ENCODE measurements around the gene SSUH2.

Gene SSUH2

GRCh38 chr3:8579943-8580342, 64.7 kb downstream of the SSUH2 start:
- DNase-seq (ENCODE audit: low spot score) = no peak

GRCh38 chr3:8579096-8579495, 65.5 kb downstream of the SSUH2 start:
- DNase-seq (ENCODE audit: low spot score) = no peak

- DNase-seq (ENCODE audit: low spot score) = no peak
Measured at GRCh38 chr3:8578282-8578681, 66.3 kb downstream of the SSUH2 start.

GRCh38 chr3:8576841-8577571, 67.6 kb downstream of the SSUH2 start:
- DNase-seq (ENCODE audit: low spot score) = no peak

GRCh38 chr3:8576436-8576835, 68.2 kb downstream of the SSUH2 start:
- DNase-seq (ENCODE audit: low spot score) = no peak

GRCh38 chr3:8575364-8576104, 69.1 kb downstream of the SSUH2 start:
- DNase-seq (ENCODE audit: low spot score) = no peak

- DNase-seq (ENCODE audit: low spot score) = no peak
Measured at GRCh38 chr3:8574670-8575322, 69.8 kb downstream of the SSUH2 start.

GRCh38 chr3:8574040-8574669, 70.4 kb downstream of the SSUH2 start:
- DNase-seq (ENCODE audit: low spot score) = no peak

GRCh38 chr3:8573342-8573926, 71.2 kb downstream of the SSUH2 start:
- DNase-seq (ENCODE audit: low spot score) = no peak

GRCh38 chr3:8571256-8571655, 73.3 kb downstream of the SSUH2 start:
- no peak for DNase-seq (ENCODE audit: low spot score)

All from CD4-positive, alpha-beta T cell treated with Interleukin-6 at 100 ng/mL for 8 hours (primary cell).